LNCaP clone FGC (cell line): ENCODE results near the gene INPP5A.

Source experiments
- DNase-seq: peaks from one replicate; pipeline ENCODE4 v3.0.0-alpha.2; 2011; ENCODE audit warnings: low read depth
- H3K4me3 ChIP-seq: 2 replicates; pipeline ENCODE4 v1.5.1; 2011; ENCODE audit warnings: mild to moderate bottlenecking, low read depth, low read length, control low read depth
- TF ChIP-seq, protein P1 (sequence below): IDR thresholded peaks from 2 replicates; pipeline ENCODE4 v1.5.1; 2012; ENCODE audit warnings: mild to moderate bottlenecking; ENCODE audit not compliant: control insufficient read depth, insufficient read depth; ENCODE audit errors: extremely low read depth

INPP5A gene

DNA sequence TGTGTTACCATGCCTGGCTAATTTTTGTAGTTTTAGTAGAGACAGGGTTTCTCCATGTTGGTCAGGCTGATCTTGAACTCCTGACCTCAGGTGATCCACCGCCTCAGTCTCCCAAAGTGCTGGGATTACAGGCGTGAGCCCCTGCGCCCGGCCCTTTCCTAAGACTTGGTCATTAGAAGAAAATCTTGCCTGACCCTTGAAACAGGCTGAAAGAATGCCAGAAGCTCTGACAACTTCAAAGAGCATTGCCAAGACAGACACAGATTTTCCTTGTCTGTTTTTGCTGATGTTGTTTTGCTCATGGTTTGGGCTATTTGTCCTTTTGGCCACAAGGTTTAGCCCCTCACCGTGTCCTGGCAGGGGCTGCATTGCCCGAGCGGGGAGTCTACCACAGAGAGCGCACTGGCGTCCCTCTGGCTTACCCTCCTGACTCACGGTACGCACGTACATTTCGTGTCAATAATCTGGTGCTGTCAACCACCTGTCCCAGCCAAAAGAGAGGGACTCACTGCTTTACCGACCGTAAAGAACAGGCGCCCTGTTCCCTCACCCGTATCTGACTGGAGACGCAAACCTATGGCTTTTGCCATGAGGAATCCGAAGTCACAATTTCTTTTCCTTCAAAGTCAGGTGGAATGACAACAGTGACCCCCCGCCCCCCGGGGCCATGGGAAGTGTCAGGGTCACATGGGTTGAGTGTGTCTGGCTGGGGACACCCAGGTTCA, 10.1 kb upstream of the INPP5A start:
- TF ChIP-seq, protein P1, sequence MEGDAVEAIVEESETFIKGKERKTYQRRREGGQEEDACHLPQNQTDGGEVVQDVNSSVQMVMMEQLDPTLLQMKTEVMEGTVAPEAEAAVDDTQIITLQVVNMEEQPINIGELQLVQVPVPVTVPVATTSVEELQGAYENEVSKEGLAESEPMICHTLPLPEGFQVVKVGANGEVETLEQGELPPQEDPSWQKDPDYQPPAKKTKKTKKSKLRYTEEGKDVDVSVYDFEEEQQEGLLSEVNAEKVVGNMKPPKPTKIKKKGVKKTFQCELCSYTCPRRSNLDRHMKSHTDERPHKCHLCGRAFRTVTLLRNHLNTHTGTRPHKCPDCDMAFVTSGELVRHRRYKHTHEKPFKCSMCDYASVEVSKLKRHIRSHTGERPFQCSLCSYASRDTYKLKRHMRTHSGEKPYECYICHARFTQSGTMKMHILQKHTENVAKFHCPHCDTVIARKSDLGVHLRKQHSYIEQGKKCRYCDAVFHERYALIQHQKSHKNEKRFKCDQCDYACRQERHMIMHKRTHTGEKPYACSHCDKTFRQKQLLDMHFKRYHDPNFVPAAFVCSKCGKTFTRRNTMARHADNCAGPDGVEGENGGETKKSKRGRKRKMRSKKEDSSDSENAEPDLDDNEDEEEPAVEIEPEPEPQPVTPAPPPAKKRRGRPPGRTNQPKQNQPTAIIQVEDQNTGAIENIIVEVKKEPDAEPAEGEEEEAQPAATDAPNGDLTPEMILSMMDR, result no peak
- no peak for DNase-seq
- H3K4me3 ChIP-seq, result no peak overlapping the region

DNA sequence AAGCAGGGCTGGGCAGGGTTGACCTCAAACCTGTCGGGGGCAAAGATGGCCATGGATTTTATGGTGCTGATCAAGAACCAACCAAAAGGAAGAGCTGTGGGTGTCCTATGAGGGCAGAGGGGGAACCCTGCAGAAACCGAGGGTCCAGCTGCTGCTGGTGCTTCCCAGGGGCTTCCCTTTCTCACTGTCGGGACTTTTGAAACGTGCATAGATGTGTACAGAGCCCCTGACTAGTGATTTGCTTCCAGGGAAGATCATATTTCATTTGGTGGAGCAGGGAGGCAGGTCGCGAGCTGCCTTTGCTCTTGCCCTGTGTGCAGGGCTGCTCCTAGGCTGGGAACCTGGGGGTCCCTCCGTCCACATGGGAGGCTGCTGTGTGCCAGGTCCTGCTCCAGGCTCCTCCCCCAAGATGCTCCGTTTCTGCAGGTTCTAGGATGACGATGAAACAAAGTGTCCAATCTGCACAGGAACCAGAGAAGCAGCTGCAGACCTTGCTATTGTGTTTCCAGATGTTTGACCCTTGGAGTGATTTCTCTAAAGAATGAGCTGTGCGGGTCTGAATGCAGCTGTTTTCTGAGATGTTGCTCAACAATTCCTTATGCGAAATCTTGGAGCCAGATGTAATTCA, 9.4 kb upstream of the INPP5A start:
- no peak overlapping the region for H3K4me3 ChIP-seq
- no peak for DNase-seq
- TF ChIP-seq, protein P1, result no peak

DNA sequence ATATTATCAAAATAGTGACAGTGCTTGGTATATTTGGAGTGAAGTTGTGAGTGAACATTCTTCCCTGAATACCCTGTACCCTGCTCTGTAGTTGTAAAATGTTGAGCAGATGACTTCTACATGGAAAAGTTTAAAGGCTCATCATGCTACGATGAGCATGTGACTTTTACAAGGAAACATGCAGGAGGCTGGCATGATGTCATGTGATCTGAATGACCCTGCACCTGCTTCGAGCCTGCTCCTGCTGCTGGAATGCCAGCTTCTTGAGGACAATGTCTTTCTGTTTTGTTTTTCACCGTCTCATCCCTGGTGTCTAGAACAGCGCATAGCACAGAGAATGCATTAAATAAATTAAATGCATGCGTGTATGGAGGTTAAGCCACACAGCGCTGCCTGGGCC, 5.4 kb upstream of the INPP5A start:
- no peak for DNase-seq
- no peak overlapping the region for H3K4me3 ChIP-seq
- TF ChIP-seq, protein P1, result no peak

DNA sequence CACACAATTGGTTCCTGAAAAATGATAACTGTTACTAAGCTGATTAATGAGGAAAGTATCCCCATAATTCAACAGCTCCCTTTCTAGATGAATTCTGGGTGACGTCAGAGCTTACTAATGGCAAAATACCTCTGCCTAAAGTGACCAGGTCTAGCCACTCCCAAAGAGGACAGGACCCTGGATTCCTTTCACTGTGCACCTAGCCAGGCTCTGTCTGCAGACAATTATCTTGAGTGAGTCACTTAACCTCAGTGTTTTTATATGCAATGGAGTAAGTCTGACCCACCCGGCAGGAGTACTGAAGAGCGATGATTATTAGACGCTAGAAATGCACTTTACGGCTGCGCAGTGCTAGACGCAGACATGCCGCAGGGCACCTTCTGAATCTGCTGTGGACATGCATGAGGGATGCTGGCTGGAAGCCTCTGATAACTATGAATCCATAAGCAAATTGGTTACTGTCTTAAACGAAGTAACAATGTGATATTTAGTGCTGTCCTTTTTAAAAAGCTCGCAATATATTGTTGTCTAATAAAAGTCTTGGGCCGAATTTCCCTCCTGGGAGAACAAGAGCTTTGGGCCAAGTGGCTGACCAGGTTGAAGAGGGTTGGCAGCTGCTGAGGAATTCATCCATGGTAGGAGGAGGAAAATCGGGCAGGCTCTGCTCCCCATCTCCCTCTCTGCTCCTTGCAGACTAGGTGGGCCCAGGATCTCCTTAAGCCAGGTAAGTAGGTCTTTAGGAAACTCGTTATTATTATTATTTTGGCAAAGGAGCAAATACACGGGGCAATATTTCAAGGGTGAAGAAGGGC, 4.6 kb upstream of the INPP5A start:
- H3K4me3 ChIP-seq, result no peak overlapping the region
- no peak for DNase-seq
- TF ChIP-seq, protein P1, result no peak

DNA sequence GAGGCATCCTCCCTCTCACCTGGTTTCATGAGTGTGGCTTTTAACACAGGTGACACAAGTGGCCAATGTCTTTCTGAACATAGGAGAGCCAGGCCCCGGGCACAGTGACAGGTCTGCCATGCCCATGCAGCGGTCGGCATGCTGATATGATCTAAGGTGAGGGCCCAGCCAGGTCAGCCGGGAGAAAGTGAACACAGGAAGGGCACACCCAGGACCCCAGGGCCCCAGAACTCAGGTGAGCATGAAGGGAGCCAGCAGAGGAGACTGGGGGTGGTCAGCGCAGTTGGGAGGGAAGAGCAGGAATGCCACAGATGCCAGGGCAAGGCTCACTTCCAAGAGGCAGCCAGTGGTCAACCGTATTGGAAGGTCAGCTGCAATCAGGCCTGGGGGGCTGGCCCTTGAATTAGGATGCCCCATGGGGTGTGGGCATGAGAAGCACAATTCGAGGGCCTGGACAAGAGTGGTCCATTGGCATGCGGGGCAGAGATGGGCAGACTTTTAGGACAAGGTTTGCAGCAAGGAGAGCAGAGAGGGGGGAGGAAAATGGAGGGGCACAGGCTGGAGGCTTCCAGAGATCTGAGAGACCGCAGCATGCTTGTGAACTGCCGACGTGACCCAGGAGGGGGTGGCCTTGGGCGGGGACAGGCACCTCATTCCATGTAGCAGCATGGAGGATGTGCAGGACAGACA, 3.9 kb upstream of the INPP5A start:
- no peak for DNase-seq
- no peak overlapping the region for H3K4me3 ChIP-seq
- TF ChIP-seq, protein P1, result no peak

DNA sequence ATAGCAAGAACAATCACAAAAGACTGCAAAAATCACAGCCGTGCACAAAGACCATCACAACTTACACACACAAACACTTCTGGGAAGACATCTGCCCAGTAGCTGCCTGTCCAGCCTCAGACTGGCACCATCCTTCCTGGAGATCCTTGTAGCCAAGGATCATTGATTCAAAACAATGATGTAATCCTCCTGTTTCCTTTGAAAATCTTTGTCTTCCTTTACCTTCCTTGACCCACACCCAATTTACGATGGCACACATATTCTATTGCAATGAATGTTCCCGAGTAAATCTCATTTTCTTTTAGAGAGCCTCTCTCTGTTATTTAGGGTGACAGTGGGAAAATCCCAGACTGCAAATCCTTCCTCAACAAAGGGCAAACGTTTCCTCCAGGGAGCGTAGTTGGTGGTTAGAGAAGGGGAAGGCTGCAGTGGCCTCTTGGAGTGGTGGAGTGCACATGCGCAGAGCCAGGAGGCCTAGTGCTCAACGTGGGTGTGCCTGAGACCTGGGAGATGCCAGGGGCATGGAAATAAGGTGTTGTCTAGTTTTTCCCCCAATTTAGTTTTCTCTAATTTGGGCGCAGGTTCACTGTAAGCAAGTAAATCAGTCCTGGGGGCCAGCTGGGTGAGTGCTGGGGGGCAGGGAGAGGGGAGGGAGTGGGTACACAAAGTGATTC, 3.1 kb upstream of the INPP5A start:
- DNase-seq, result no peak
- no peak overlapping the region for H3K4me3 ChIP-seq
- TF ChIP-seq, protein P1, result no peak
